ENCODE data around the gene CCDC187.

DNA sequence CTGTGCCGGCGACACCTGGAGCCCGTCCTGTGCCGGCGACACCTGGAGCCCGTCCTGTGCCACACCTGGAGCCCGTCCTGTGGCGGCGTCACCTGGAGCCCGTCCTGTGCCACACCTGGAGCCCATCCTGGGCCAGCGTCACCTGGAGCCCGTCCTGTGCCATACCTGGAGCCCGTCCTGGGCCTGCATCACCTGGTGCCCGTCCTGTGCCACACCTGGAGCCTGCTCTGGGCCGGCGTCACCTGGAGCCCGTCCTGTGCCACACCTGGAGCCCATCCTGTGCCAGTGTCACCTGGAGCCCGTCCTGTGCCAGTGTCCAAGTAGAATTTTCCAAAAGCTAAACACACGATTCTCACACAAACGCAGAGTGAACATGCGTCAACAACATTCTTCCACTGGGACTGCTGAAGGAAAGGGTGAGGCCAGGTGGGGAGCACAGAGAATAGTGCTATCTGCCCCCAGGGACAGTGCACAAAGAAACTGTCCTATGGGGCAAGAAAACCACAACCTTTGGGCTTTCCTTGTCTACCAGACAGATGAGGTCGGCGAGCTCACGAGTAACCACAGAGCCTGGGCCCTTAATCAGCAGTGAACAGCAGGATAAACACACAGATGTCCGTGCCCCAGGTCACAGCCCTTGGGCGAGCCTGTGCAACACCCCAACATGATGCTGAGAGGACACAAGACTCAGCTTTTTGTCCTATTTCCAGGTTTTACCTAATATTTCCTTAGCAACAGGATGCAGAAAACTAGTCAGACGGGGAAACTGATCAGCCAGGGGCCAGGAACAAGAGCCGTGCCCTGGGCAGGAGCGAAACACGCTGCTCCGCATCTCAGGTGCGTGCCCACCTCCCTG lies 66.2 kb downstream of the CCDC187 start:
- TF ChIP-seq CTCF (IDR thresholded peaks at IDR 0.05) (no peak), POLR2AphosphoS5 (IDR thresholded peaks at IDR 0.05; ENCODE audit: insufficient read depth in 1 of 2, low read depth in 1 of 2) (no peak), POLR2A (IDR thresholded peaks at IDR 0.05) (no peak)
